Endothelial cell (in vitro differentiated cells): ENCODE results near the gene ENGASE. TPM values are rescaled to one million over a fixed set of nuclear protein-coding genes. Genes with fewer than 3 reads are reported as not detected.

Source experiments
- DNase-seq: peaks from one replicate; pipeline ENCODE4 v3.0.0; 2021; ENCODE audit warnings: low spot score
- H3K27ac Mint-ChIP-seq: one replicate; pipeline ENCODE4 v1.8.0; 2021; ENCODE audit warnings: mixed read lengths, inconsistent platforms; ENCODE audit not compliant: unreplicated experiment
- H3K27me3 Mint-ChIP-seq: one replicate; pipeline ENCODE4 v1.8.0; 2021; ENCODE audit warnings: mild to moderate bottlenecking, moderate library complexity, mixed read lengths, inconsistent platforms; ENCODE audit not compliant: unreplicated experiment
- H3K36me3 Mint-ChIP-seq: one replicate; pipeline ENCODE4 v1.8.0; 2021; ENCODE audit warnings: mild to moderate bottlenecking, low read depth, mixed read lengths, inconsistent platforms; ENCODE audit not compliant: unreplicated experiment
- H3K4me1 Mint-ChIP-seq: one replicate; pipeline ENCODE4 v1.8.0; 2021; ENCODE audit warnings: mild to moderate bottlenecking, mixed read lengths, inconsistent platforms; ENCODE audit not compliant: unreplicated experiment
- H3K4me3 Mint-ChIP-seq: one replicate; pipeline ENCODE4 v1.8.0; 2021; ENCODE audit warnings: mild to moderate bottlenecking, mixed read lengths, inconsistent platforms; ENCODE audit not compliant: unreplicated experiment
- H3K9me3 Mint-ChIP-seq: one replicate; pipeline ENCODE4 v1.8.0; 2021; ENCODE audit warnings: mixed read lengths, inconsistent platforms; ENCODE audit not compliant: unreplicated experiment
- CTCF ChIP-seq: fragments of 200-600 bp; sonication (generic); IDR thresholded peaks from one replicate; pipeline ENCODE4 v1.5.0; 2021; ENCODE audit warnings: antibody characterized with exemption; ENCODE audit not compliant: unreplicated experiment
- total RNA-seq: library from RNA; stranded (reverse); fragmentation: NEBNext Ultra II Directional; extraction: Animal tissue kit (Norgen Biotek cat#: 25700); gene quantifications from one replicate; pipeline ENCODE4 v1.2.1, GENCODE V29; 2021; ENCODE audit not compliant: unreplicated experiment

The ENGASE gene
- total RNA-seq, 1 donor from 2014 or later: 31.6 TPM

GRCh38 chr17:79035686-79036085 is 38.9 kb upstream of the ENGASE start:
- DNase-seq: no peak
- no peaks in the 10 kb centered on the region for H3K4me1 Mint-ChIP-seq
- no peaks in the 10 kb centered on the region for H3K9me3 Mint-ChIP-seq
- no peak overlapping the region for H3K4me3 Mint-ChIP-seq
- no peak overlapping the region for H3K27ac Mint-ChIP-seq
- peaks cover 4% of the 10 kb centered on the region for H3K27me3 Mint-ChIP-seq
- TF ChIP-seq CTCF: no peak
- H3K36me3 Mint-ChIP-seq: no peaks in the 10 kb centered on the region

DNA sequence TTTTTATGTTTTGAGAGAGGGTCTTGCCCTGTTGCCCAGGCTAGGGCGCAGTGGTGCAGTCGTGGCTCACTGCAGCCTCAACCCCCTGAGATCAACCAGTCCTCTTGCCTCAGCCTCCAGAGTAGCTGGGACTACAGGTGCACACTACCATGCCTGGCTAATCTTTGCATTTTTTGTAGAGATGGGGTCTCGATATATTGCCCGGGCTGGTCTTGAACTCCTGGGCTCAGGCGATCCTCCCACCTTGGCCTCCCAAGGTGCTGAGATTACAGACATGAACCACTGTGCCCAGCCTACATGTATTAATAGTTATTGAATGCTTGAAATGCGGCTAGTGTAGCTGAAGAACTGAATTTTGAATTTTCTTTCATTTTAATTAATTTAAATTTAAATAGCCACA is 38.4 kb upstream of the ENGASE start:
- H3K36me3 Mint-ChIP-seq: no peaks in the 10 kb centered on the region
- no peak for DNase-seq
- H3K4me3 Mint-ChIP-seq: no peak overlapping the region
- H3K27ac Mint-ChIP-seq: no peak overlapping the region
- no peak for TF ChIP-seq CTCF
- peaks cover 4% of the 10 kb centered on the region for H3K27me3 Mint-ChIP-seq
- H3K9me3 Mint-ChIP-seq: no peaks in the 10 kb centered on the region
- no peaks in the 10 kb centered on the region for H3K4me1 Mint-ChIP-seq

- Mint-ChIP-seq H3K27me3 (peaks cover 4% of the 10 kb centered on the region), H3K36me3 (no peaks in the 10 kb centered on the region), H3K9me3 (no peaks in the 10 kb centered on the region), H3K4me1 (no peaks in the 10 kb centered on the region), H3K4me3 (no peak overlapping the region), H3K27ac (no peak overlapping the region)
- DNase-seq: no peak
- TF ChIP-seq CTCF: no peak
Measured at GRCh38 chr17:79036596-79036995, 38.0 kb upstream of the ENGASE start.

GRCh38 chr17:79038545-79039135 is 36.0 kb upstream of the ENGASE start:
- Mint-ChIP-seq H3K27me3 (peaks cover 7% of the 10 kb centered on the region), H3K4me1 (peaks cover 4% of the 10 kb centered on the region), H3K27ac (no peak overlapping the region), H3K9me3 (no peaks in the 10 kb centered on the region), H3K36me3 (peaks cover 7% of the 10 kb centered on the region), H3K4me3 (no peak overlapping the region)
- DNase-seq: no peak
- no peak for TF ChIP-seq CTCF

GRCh38 chr17:79039171-79039570 is 35.5 kb upstream of the ENGASE start:
- peaks cover 4% of the 10 kb centered on the region for H3K4me1 Mint-ChIP-seq
- DNase-seq: no peak
- no peak for TF ChIP-seq CTCF
- H3K27me3 Mint-ChIP-seq: peaks cover 6% of the 10 kb centered on the region
- H3K9me3 Mint-ChIP-seq: no peaks in the 10 kb centered on the region
- no peak overlapping the region for H3K27ac Mint-ChIP-seq
- peaks cover 7% of the 10 kb centered on the region for H3K36me3 Mint-ChIP-seq
- no peak overlapping the region for H3K4me3 Mint-ChIP-seq
